Tibial nerve (tissue), 4 donors: ENCODE measurements around the gene CNGB1. TPM values are rescaled to one million over a fixed set of nuclear protein-coding genes. Genes with fewer than 3 reads are reported as not detected.

Source experiments
- DNase-seq, 2 donors: peaks; one replicate each; pipeline ENCODE4 v3.0.0-alpha.2; 2019; ENCODE audit warnings: low spot score in 2 of 2
- H3K27ac ChIP-seq, 4 donors: fragments of 200-600 bp; sonication (generic) in 3 of 4; one replicate each; pipeline ENCODE4 v1.5.1; 2017 to 2019; ENCODE audit warnings: mild to moderate bottlenecking in 1 of 4
- H3K27me3 ChIP-seq, 2 donors: fragments of 200-600 bp; sonication (generic) in 1 of 2; one replicate each; pipeline versions ENCODE4 v1.5.1 to v1.6.0; 2017 to 2019
- H3K36me3 ChIP-seq, 3 donors: fragments of 200-600 bp; sonication (generic); one replicate each; pipeline ENCODE4 v1.5.1; 2018 to 2019
- H3K4me1 ChIP-seq, 4 donors: fragments of 200-600 bp; sonication (generic) in 3 of 4; one replicate each; pipeline ENCODE4 v1.5.1; 2017 to 2019
- H3K4me3 ChIP-seq, 4 donors: fragments of 200-600 bp; sonication (generic) in 3 of 4; one replicate each; pipeline ENCODE4 v1.5.1; 2017 to 2019; ENCODE audit warnings: mild to moderate bottlenecking in 1 of 4, moderate library complexity in 1 of 4
- H3K9me3 ChIP-seq, 4 donors: fragments of 200-600 bp; sonication (generic) in 3 of 4; one replicate each; pipeline ENCODE4 v1.5.1; 2017 to 2019
- CTCF ChIP-seq, 5 experiments: fragments of 200-600 bp in 3 of 5; fragments of 450-650 bp in 2 of 5; sonication (generic) in 3 of 5; IDR thresholded peaks; one replicate each; pipeline ENCODE4 v1.5.1; 2016 to 2019; ENCODE audit warnings: antibody characterized with exemption in 5 of 5, mild to moderate bottlenecking in 3 of 5, moderate library complexity in 2 of 5
- EP300 ChIP-seq, 2 donors: sonication (generic); formaldehyde crosslinking; IDR thresholded peaks; one replicate each; pipeline ENCODE4 v1.6.1; 2017; ENCODE audit warnings: antibody characterized with exemption in 2 of 2, mild to moderate bottlenecking in 1 of 2
- POLR2A ChIP-seq, 2 donors: fragments of 450-650 bp; IDR thresholded peaks; one replicate each; pipeline ENCODE4 v1.6.1; 2017; ENCODE audit warnings: antibody characterized with exemption in 2 of 2, mild to moderate bottlenecking in 2 of 2, moderate library complexity in 2 of 2
- WGBS, 2 donors: methylation state at CpG; one replicate each; pipeline ENCODE4 v1.1.5; 2018; 5-methylcytosine and 5-hydroxymethylcytosine counted together
- total RNA-seq, 4 donors: library from RNA; depleted of rRNA; stranded (reverse); fragments of >200 nt; gene quantifications; one replicate each; pipeline ENCODE4 v1.1.0, GENCODE V29; 2016

Gene CNGB1
- total RNA-seq, 4 donors from 2014 or later, result not detected

GRCh38 chr16:57901480-57902069 is 69.4 kb downstream of the CNGB1 start:
- Histone ChIP-seq H3K27ac (no peak overlapping the region), H3K4me3 (no peak overlapping the region), H3K4me1 (peaks cover 0 to 10% (median 0%) of the 10 kb centered on the region in 4 donors), H3K36me3 (no peaks in the 10 kb centered on the region), H3K27me3 (peaks cover 0 to 8% of the 10 kb centered on the region in 2 donors), H3K9me3 (no peaks in the 10 kb centered on the region)
- 82 to 92% methylated on average over 12 of the region's 12 CpGs for WGBS, 2 donors
- DNase-seq, result no peak
- TF ChIP-seq POLR2A (IDR thresholded peaks at IDR 0.05), result no peak
- no peak for TF ChIP-seq EP300 (IDR thresholded peaks at IDR 0.05)
- TF ChIP-seq CTCF (IDR thresholded peaks at IDR 0.05), result no peak

- Histone ChIP-seq H3K27me3 (peaks cover 0 to 8% of the 10 kb centered on the region in 2 donors), H3K4me1 (peaks cover 0 to 5% (median 0%) of the 10 kb centered on the region in 4 donors), H3K4me3 (no peak overlapping the region), H3K36me3 (no peaks in the 10 kb centered on the region), H3K9me3 (no peaks in the 10 kb centered on the region), H3K27ac (no peak overlapping the region)
- no peak for TF ChIP-seq POLR2A (IDR thresholded peaks at IDR 0.05)
- no peak for TF ChIP-seq EP300 (IDR thresholded peaks at IDR 0.05)
- TF ChIP-seq CTCF (IDR thresholded peaks at IDR 0.05), result no peak
- no peak for DNase-seq
- 67 to 80% methylated on average over 7 to 11 of the region's 11 CpGs for WGBS, 2 donors
These were observed 70.0 kb downstream of the CNGB1 start for GRCh38 chr16:57900796-57901479.

GRCh38 chr16:57899771-57900661 is 70.9 kb downstream of the CNGB1 start:
- Histone ChIP-seq H3K27ac (no peak overlapping the region), H3K36me3 (no peaks in the 10 kb centered on the region), H3K4me3 (no peak overlapping the region), H3K9me3 (no peaks in the 10 kb centered on the region), H3K4me1 (peaks cover 0 to 5% (median 0%) of the 10 kb centered on the region in 4 donors), H3K27me3 (peaks cover 0 to 8% of the 10 kb centered on the region in 2 donors)
- WGBS, 2 donors, result 42 to 43% methylated on average over 12 of the region's 12 CpGs
- DNase-seq, result peak; percentile 47 to 80
- TF ChIP-seq POLR2A (IDR thresholded peaks at IDR 0.05), result no peak
- TF ChIP-seq CTCF (IDR thresholded peaks at IDR 0.05), result peak; percentile 81 to 86 (median 83)

GRCh38 chr16:57898961-57899360 is 72.0 kb downstream of the CNGB1 start:
- TF ChIP-seq EP300 (IDR thresholded peaks at IDR 0.05) (no peak), POLR2A (IDR thresholded peaks at IDR 0.05) (no peak), CTCF (IDR thresholded peaks at IDR 0.05) (no peak)
- Histone ChIP-seq H3K27me3 (peaks cover 0 to 5% of the 10 kb centered on the region in 2 donors), H3K27ac (no peak overlapping the region), H3K4me3 (no peak overlapping the region), H3K4me1 (peaks cover 0 to 5% (median 0%) of the 10 kb centered on the region in 4 donors), H3K9me3 (no peaks in the 10 kb centered on the region), H3K36me3 (no peaks in the 10 kb centered on the region)
- 61 to 63% methylated on average over 5 of the region's 5 CpGs for WGBS, 2 donors
- no peak for DNase-seq
